Thyroid gland (tissue), 4 donors: ENCODE results near the gene PTPN9. TPM values are rescaled to one million over a fixed set of nuclear protein-coding genes. Genes with fewer than 3 reads are reported as not detected.
"Not testable (repeated sequence)": the region's sequence is repeated elsewhere in the genome, so short reads cannot be mapped to it uniquely, and the experiment has no call there.

Experiments used
- DNase-seq, 2 donors: peaks; one replicate each; pipeline ENCODE4 v3.0.0-alpha.2; 2019
- H3K27ac ChIP-seq, 3 donors: fragments of 200-600 bp; sonication (generic); 1 replicate in 2 of 3; 2 replicates in 1 of 3; pipeline ENCODE4 v1.5.1; 2016 to 2019; ENCODE audit warnings: mild to moderate bottlenecking in 1 of 3, moderate library complexity in 1 of 3
- H3K27me3 ChIP-seq: fragments of 200-600 bp; sonication (generic); one replicate; pipeline ENCODE4 v1.5.1; 2019
- H3K36me3 ChIP-seq, 2 donors: fragments of 200-600 bp; sonication (generic); one replicate each; pipeline ENCODE4 v1.5.1; 2016 to 2019
- H3K4me1 ChIP-seq, 2 donors: fragments of 200-600 bp; sonication (generic); one replicate each; pipeline ENCODE4 v1.5.1; 2017 to 2019
- H3K4me3 ChIP-seq, 3 donors: fragments of 200-600 bp; sonication (generic); replicated peaks in 1 of 3; 1 replicate in 2 of 3; 2 replicates in 1 of 3; pipeline ENCODE4 v1.5.1; 2016; ENCODE audit warnings: mild to moderate bottlenecking in 1 of 3
- H3K9me3 ChIP-seq: fragments of 200-600 bp; sonication (generic); one replicate; pipeline ENCODE4 v1.5.1; 2017
- POLR2A ChIP-seq, 2 donors: fragments of 450-650 bp; IDR thresholded peaks; one replicate each; pipeline ENCODE4 v1.6.1; 2017; ENCODE audit warnings: antibody characterized with exemption in 2 of 2, mild to moderate bottlenecking in 2 of 2, moderate library complexity in 1 of 2
- WGBS, 2 donors: methylation state at CpG; one replicate each; pipeline ENCODE4 v1.1.5; 2017; 5-methylcytosine and 5-hydroxymethylcytosine counted together
- intact Hi-C: fragments of 100-400 bp; cut with DNase I; formaldehyde crosslinking; loops from one replicate; pipeline ENCODE4 v1.15.1; 2023
- total RNA-seq, 4 donors: library from RNA; depleted of rRNA; stranded (reverse); fragments of >200 nt; gene quantifications; one replicate each; pipeline ENCODE4 v1.2.3, GENCODE V29; 2016
- TF ChIP-seq, protein P1 (sequence below), 6 experiments: fragments of 200-600 bp in 3 of 6; fragments of 450-650 bp in 3 of 6; sonication (generic) in 3 of 6; IDR thresholded peaks; one replicate each; pipeline ENCODE4 v1.5.1; 2016 to 2019; ENCODE audit warnings: antibody characterized with exemption in 6 of 6, mild to moderate bottlenecking in 2 of 6, inconsistent platforms in 1 of 6, moderate library complexity in 1 of 6

PTPN9 gene
- total RNA-seq, 4 donors from 2014 or later = 66.4 to 83.5 (median 73.6) TPM

DNA sequence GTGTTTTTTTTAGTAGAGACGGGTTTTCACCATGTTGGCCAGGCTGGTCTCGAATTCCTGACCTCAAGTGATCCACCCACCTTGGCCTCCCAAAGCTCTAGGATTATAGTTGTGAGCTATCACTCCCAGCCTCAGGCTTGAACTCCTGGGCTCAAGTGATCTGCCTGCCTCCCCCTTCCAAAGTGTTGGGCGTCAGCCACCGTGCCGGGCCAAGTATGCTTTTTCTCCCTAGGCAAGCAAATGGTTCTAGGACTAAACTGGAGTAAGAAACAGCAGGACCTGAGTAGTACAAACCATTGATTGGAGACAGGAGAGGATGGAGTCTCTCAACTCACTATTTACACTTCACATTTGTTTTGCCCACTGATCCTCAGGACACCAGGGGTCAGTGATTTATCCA, 4.6 kb upstream of the PTPN9 start:
- Histone ChIP-seq H3K4me1 (peaks cover 11 to 15% of the 10 kb centered on the region in 2 donors), H3K4me3 (no peak overlapping the region), H3K27me3 (no peaks in the 10 kb centered on the region), H3K9me3 (no peaks in the 10 kb centered on the region), H3K36me3 (no peaks in the 10 kb centered on the region), H3K27ac (peak overlapping the region; percentile 27 to 75 (median 27))
- TF ChIP-seq POLR2A (IDR thresholded peaks at IDR 0.05) = no peak
- TF ChIP-seq, protein P1, sequence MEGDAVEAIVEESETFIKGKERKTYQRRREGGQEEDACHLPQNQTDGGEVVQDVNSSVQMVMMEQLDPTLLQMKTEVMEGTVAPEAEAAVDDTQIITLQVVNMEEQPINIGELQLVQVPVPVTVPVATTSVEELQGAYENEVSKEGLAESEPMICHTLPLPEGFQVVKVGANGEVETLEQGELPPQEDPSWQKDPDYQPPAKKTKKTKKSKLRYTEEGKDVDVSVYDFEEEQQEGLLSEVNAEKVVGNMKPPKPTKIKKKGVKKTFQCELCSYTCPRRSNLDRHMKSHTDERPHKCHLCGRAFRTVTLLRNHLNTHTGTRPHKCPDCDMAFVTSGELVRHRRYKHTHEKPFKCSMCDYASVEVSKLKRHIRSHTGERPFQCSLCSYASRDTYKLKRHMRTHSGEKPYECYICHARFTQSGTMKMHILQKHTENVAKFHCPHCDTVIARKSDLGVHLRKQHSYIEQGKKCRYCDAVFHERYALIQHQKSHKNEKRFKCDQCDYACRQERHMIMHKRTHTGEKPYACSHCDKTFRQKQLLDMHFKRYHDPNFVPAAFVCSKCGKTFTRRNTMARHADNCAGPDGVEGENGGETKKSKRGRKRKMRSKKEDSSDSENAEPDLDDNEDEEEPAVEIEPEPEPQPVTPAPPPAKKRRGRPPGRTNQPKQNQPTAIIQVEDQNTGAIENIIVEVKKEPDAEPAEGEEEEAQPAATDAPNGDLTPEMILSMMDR (IDR thresholded peaks at IDR 0.05) = no peak
- intact Hi-C loops = no loop called here
- 55 to 66% methylated on average over 5 of the region's 5 CpGs for WGBS, 2 donors
- DNase-seq = peak; percentile 26 to 49

DNA sequence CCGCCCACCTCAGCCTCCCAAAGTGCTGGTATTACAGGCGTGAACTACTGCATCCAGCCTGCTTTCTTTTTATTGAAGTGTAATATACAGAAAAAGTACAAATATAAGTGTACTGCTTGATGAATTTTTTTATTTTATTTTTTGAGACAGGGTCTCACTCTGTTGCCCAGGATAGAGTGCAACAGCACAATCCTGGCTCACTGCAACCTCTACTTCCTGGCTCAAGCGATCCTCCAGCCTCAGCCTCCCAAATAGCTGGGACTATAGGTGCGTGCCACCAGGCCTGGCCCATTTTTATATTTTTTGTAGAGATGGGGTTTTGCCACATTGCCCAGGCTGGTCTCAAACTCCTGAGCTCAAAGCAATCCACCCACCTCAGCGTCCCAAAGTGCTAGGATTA, 3.8 kb upstream of the PTPN9 start:
- H3K36me3 ChIP-seq, H3K9me3 ChIP-seq, H3K27ac ChIP-seq, intact Hi-C loops, H3K27me3 ChIP-seq, DNase-seq, H3K4me3 ChIP-seq: not testable (repeated sequence)
- WGBS, 2 donors = 96 to 97% methylated on average over 5 of the region's 5 CpGs
- peaks cover 11 to 15% of the 10 kb centered on the region in 2 donors for H3K4me1 ChIP-seq

DNA sequence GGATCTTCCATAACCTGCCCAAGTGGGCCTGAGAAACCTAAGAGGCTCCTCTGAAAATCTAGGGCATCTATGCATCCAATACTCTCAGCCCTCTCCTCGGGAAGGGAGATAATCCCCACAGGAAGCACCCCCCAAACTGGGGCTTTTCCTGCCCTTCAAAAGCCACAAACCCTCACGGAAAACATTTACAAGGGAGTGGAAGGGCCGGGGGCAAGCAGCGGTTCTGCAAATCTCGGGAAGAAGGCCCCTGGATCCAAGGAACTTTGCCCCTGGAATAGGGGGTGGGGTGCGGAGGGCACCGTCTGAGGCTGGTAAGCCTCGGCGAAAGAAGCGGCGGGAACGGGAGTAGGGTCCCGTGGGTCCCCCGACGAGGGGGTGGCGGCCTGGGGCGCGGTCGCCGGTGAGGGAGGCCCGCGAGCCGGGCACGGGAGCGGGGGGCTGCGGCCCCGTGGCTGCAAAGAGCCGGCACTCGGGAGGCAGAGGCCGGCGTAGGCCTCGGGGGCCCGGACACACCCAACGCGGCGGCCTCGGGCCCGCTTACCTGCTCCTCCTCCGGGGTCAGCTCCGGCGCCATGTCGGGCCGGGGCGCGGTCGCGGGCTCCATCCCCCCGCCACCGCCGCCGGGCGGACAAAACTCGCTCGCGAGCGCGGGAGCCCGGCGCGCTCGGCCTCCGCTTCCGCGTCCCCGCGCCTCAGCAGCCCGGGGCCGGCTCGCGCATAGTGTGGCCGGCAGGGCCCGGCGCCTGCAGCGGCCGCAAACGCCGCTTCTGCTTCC, 755 bp downstream of the PTPN9 start:
- H3K4me1 ChIP-seq = peaks cover 4 to 13% of the 10 kb centered on the region in 2 donors
- no peaks in the 10 kb centered on the region for H3K9me3 ChIP-seq
- peak overlapping the region; percentile 64 to 95 (median 92) for H3K27ac ChIP-seq
- H3K27me3 ChIP-seq = no peaks in the 10 kb centered on the region
- H3K36me3 ChIP-seq = no peaks in the 10 kb centered on the region
- H3K4me3 ChIP-seq = peak overlapping the region; percentile 41 to 99 (median 93)
- WGBS, 2 donors = 0 to 1% methylated on average over 28 of the region's 77 CpGs
- intact Hi-C loops = no loop called here
- DNase-seq = peak; percentile 15 to 26
- TF ChIP-seq POLR2A (IDR thresholded peaks at IDR 0.05) = no peak
- TF ChIP-seq, protein P1 (IDR thresholded peaks at IDR 0.05) = no peak

DNA sequence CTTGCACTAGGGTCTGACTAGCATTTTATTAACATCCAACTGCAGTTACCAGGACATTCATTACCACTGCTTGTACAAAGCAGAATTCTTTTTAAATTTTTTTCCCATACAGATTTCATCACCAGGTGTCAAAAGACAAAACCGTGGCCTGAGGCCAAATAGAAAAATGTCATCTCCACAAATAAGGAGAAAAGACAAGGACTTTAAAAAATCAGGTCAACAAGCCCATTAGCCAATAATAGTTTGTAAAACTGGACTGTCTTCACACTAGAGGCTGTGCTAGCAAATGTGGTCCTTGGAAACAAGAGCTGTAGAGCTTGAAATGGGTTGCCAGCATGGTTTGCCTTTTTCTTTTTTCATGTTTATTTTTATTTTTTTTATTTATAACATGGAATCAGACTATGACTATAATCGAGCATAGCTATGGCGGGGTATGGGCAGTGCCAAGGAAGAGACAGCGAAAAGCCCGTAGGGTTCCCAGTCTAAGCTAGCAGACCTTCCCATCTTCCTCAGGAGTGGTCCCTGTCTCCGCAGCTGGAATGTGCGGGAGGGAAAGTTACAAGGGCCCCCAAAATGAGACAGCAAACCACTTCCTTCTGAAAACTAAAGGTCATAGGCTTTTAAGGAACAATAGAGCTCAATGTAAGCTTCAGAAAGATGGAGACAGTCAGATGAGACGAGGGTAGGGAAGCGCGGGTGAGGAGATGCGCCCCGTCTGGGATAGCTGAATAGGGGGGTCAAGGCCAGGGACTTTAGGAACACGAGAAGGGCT, 1.5 kb downstream of the PTPN9 start:
- H3K27me3 ChIP-seq = no peaks in the 10 kb centered on the region
- TF ChIP-seq, protein P1 (IDR thresholded peaks at IDR 0.05) = no peak
- no peak for TF ChIP-seq POLR2A (IDR thresholded peaks at IDR 0.05)
- intact Hi-C loops = no loop called here
- WGBS, 2 donors = 8 to 15% methylated on average over 13 of the region's 13 CpGs
- H3K27ac ChIP-seq = peak overlapping the region; percentile 48 to 95 (median 92)
- H3K4me3 ChIP-seq = peak overlapping the region; percentile 41 to 99 (median 93)
- H3K4me1 ChIP-seq = peaks cover 6 to 13% of the 10 kb centered on the region in 2 donors
- no peak for DNase-seq
- no peaks in the 10 kb centered on the region for H3K36me3 ChIP-seq
- H3K9me3 ChIP-seq = no peaks in the 10 kb centered on the region

DNA sequence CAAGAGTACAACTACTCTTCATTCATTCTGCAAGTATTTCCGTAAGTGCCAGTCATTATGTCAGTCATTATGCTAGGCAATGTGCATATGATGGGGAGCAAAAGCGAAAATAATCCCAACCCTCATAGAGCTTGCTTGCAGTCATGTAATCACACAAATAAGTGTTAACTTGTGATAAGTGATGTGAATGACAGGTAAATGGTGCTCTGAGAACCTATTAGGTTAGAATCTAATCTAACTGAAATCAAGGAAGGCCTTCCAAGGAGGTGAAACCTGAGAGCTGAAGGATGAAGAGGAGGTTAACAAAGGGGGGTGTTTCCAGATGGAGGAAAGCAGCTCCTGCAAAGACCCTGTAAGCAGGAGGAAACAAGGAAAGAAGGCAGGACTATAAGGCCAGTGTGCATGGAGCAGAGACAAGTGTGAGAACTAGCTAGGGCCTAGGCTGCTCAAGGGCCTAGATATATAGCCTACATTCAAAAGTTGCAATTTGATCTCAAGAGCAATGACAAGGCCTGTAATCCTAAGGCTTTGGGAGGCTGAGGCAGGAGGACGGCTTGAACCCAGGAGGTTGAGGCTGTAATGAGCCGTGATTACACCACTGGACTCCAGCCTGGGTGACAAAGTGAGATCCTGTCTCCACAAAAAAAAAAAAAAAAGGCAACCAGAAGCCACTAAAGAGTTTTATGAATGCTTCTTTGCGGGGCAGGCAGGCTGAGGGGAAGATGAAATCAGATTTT, 5.3 kb downstream of the PTPN9 start:
- no peak overlapping the region for H3K4me3 ChIP-seq
- no peaks in the 10 kb centered on the region for H3K27me3 ChIP-seq
- no peak overlapping the region for H3K27ac ChIP-seq
- no peak for DNase-seq
- intact Hi-C loops = no loop called here
- peaks cover 6 to 20% of the 10 kb centered on the region in 2 donors for H3K4me1 ChIP-seq
- TF ChIP-seq, protein P1 (IDR thresholded peaks at IDR 0.05) = no peak
- no peak for TF ChIP-seq POLR2A (IDR thresholded peaks at IDR 0.05)
- 96 to 98% methylated on average over 5 of the region's 5 CpGs for WGBS, 2 donors
- no peaks in the 10 kb centered on the region for H3K9me3 ChIP-seq
- H3K36me3 ChIP-seq = no peaks in the 10 kb centered on the region
